Spinal cord (tissue), 10 donors: ENCODE data around the gene MRPL30. TPM values are rescaled to one million over a fixed set of nuclear protein-coding genes. Genes with fewer than 3 reads are reported as not detected.
"Not testable (repeated sequence)": the region's sequence is repeated elsewhere in the genome, so short reads cannot be mapped to it uniquely, and the experiment has no call there.

Source experiments
- DNase-seq, 6 donors: peaks; one replicate each; pipeline versions ENCODE4 v3.0.0 to v3.0.0-alpha.2; 2013 to 2015; ENCODE audit warnings: low spot score in 6 of 6, low read depth in 4 of 6
- H3K27ac ChIP-seq: one replicate; pipeline ENCODE4 v1.5.1; 2013; ENCODE audit warnings: low read depth, low read length, control low read depth
- H3K27me3 ChIP-seq: one replicate; pipeline ENCODE4 v1.6.1; 2013; ENCODE audit warnings: low read length; ENCODE audit not compliant: control insufficient read depth, insufficient read depth
- H3K36me3 ChIP-seq: one replicate; pipeline ENCODE4 v1.6.1; 2013; ENCODE audit warnings: low read length; ENCODE audit not compliant: control insufficient read depth, insufficient read depth
- H3K4me1 ChIP-seq: one replicate; pipeline ENCODE4 v1.6.1; 2013; ENCODE audit warnings: low read length; ENCODE audit not compliant: control insufficient read depth, insufficient read depth
- H3K4me3 ChIP-seq: one replicate; pipeline ENCODE4 v1.5.1; 2013; ENCODE audit warnings: low read depth, low read length, control low read depth
- H3K9me3 ChIP-seq: one replicate; pipeline ENCODE4 v1.6.1; 2013; ENCODE audit warnings: low read length; ENCODE audit not compliant: control insufficient read depth, insufficient read depth
- WGBS: methylation state at CpG from one replicate; pipeline ENCODE4 v1.1.5; 2013; ENCODE audit warnings: missing lambda C conversion rate; ENCODE audit not compliant: insufficient coverage; 5-methylcytosine and 5-hydroxymethylcytosine counted together
- long read RNA-seq, 4 donors: transcript quantifications; one replicate each; lab custom pipeline, GENCODE V29; 2026
- polyA plus RNA-seq, 2 donors: library from polyadenylated mRNA; unstranded; fragments of 120-200 nt; gene quantifications; one replicate each; pipeline ENCODE4 v1.2.1, GENCODE V29; 2013; ENCODE audit not compliant: insufficient read length in 2 of 2
- total RNA-seq, 2 donors: library from RNA; depleted of rRNA in 1 of 2; stranded (reverse); fragments of 120-200 nt in 1 of 2; fragments of >200 nt in 1 of 2; gene quantifications; one replicate each; pipeline versions ENCODE4 v1.2.3 to v1.2.4, GENCODE V29; 2013 to 2014
- donor health status: healthy.

The MRPL30 gene
- 10 to 100 TPM; 34.9 to 53.1 TPM for total RNA-seq
- polyA plus RNA-seq, result 10 to 100 TPM; 35.9 to 39.5 TPM
- long read RNA-seq, donor 1, transcript MRPL30-201 (6 exons, 2,605 nt), result major isoform, 12 of 15 reads
- long read RNA-seq, donor 1, partial matches to known transcripts, result 0 of 15 reads
- long read RNA-seq, donor 1, other reads (novel, unspliced or antisense), result 0 of 15 reads
- long read RNA-seq, donor 2, transcript MRPL30-201 (6 exons, 2,605 nt), result major isoform, 5 of 6 reads
- long read RNA-seq, donor 2, partial matches to known transcripts, result 0 of 6 reads
- long read RNA-seq, donor 2, other reads (novel, unspliced or antisense), result 0 of 6 reads
- long read RNA-seq, donor 3, transcript MRPL30-201 (6 exons, 2,605 nt), result major isoform, 11 of 12 reads
- long read RNA-seq, donor 3, partial matches to known transcripts, result 0 of 12 reads
- long read RNA-seq, donor 3, other reads (novel, unspliced or antisense), result 0 of 12 reads
- long read RNA-seq, donor 4, transcript MRPL30-201 (6 exons, 2,605 nt), result major isoform, 21 of 53 reads
- long read RNA-seq, donor 4, partial matches to known transcripts, result 30 of 53 reads
- long read RNA-seq, donor 4, other reads (novel, unspliced or antisense), result 0 of 53 reads

GRCh38 chr2:99180755-99181623 is at the start of gene MRPL30, which contains the start of gene MITD1:
Gene MRPL30 (plus strand): TSS chr2:99181184. CDS start chr2:99186204, 5,020 bp downstream.
Gene MITD1 (minus strand): TSS chr2:99181058. CDS start chr2:99180981, 77 bp downstream.
- Histone ChIP-seq H3K27ac (peak within 1 kb of the TSS; percentile 84), H3K36me3 (peaks cover 1% of the 10 kb centered on the region), H3K4me1 (peaks cover 11% of the 10 kb centered on the region), H3K27me3 (no peaks in the 10 kb centered on the region), H3K9me3 (no peaks in the 10 kb centered on the region), H3K4me3 (peak within 1 kb of the TSS; percentile 98)
- WGBS, result under 1% methylated on average over 39 of the region's 39 CpGs
- DNase-seq, result peak; percentile 90 to 99 (median 96)

- not testable (repeated sequence) for H3K27me3 ChIP-seq, H3K27ac ChIP-seq, H3K36me3 ChIP-seq, H3K9me3 ChIP-seq, H3K4me1 ChIP-seq, DNase-seq, H3K4me3 ChIP-seq
- WGBS, result 100% methylated on average over 1 of the region's 2 CpGs
Measured at GRCh38 chr2:99135044-99135556, 45.9 kb upstream of the MRPL30 start.

- H3K27me3 ChIP-seq, result no peaks in the 10 kb centered on the region
- DNase-seq, result no peak
- H3K4me1 ChIP-seq, result peaks cover 6% of the 10 kb centered on the region
- no peak overlapping the region for H3K4me3 ChIP-seq
- H3K9me3 ChIP-seq, result no peaks in the 10 kb centered on the region
- WGBS, result 97% methylated on average over 3 of the region's 4 CpGs
- no peaks in the 10 kb centered on the region for H3K36me3 ChIP-seq
- H3K27ac ChIP-seq, result no peak overlapping the region
Measured at GRCh38 chr2:99139003-99139402, 42.0 kb upstream of the MRPL30 start.

DNA sequence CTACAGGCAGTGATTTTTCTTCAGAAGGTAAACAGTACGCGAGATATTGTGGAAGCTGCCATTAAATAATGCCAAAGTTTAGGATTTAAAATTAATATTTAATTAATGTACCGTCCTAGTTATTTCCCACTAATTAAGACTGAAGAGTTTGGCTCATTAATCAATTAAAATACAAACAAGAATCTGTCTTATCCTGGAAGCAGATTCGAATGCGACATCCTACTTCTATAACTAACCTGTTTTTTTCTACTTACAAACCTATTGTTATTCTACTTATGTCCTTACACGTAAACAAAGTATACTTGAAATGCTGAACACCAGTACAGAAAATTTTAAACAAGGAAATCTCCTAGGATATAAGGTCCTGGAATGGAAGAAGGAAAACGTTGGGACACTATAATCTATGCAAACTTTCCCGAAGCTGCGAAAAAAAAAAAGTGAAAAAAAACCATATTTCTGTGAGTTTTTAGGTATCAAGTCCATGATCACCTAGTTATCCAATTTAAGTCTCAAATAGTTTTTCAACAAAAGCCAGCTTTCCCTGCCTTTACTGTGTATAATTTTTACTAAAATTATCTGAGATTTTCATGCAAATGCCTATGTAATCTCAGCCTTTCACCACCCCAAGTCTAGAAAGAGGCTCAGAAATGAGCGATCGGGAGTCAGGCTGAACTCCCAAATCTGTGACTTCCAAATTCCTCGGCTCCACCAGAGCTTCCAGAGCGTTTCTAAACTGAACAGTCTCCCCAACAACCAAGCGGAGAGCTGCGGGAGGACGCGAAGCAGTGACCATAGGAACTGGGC is 40.7 kb upstream of the MRPL30 start:
- peak overlapping the region; percentile 11 for H3K27ac ChIP-seq
- peaks cover 6% of the 10 kb centered on the region for H3K4me1 ChIP-seq
- DNase-seq, result peak in 2 of 6 donors; percentile 1 to 22
- peak overlapping the region; percentile 91 for H3K4me3 ChIP-seq
- no peaks in the 10 kb centered on the region for H3K27me3 ChIP-seq
- peaks cover under 1% of the 10 kb centered on the region for H3K36me3 ChIP-seq
- H3K9me3 ChIP-seq, result no peaks in the 10 kb centered on the region
- WGBS, result 2% methylated on average over 9 of the region's 17 CpGs

DNA sequence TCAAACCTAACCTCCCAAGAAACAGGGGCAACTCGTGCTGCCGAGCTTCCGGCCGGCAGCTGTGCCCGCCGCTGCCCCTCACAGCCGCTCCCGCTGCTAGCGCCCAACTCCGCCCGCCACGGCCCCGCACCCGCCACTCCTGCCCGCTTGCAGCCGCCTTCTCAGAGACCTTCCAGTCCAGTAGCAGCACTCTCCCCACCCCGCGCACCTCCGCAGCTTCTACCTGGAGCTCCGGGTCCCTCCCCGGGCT is 40.2 kb upstream of the MRPL30 start:
- H3K27ac ChIP-seq, result peak overlapping the region; percentile 81

GRCh38 chr2:99141110-99142108 is 39.6 kb upstream of the MRPL30 start, which contains the start of gene C2orf15:
Gene C2orf15 (plus strand): TSS chr2:99141707. CDS start chr2:99150559, 8,852 bp downstream.
- no peaks in the 10 kb centered on the region for H3K9me3 ChIP-seq
- peak; percentile 78 to 99 (median 88) for DNase-seq
- H3K4me1 ChIP-seq, result peaks cover 6% of the 10 kb centered on the region
- no peaks in the 10 kb centered on the region for H3K27me3 ChIP-seq
- H3K36me3 ChIP-seq, result peaks cover 2% of the 10 kb centered on the region
- under 1% methylated on average over 84 of the region's 84 CpGs for WGBS
- H3K27ac ChIP-seq, result peak within 1 kb of the TSS; percentile 81
- peak within 1 kb of the TSS; percentile 91 for H3K4me3 ChIP-seq

More for the DNA sequence above, 40.2 kb upstream of the MRPL30 start:
- WGBS, result 0% methylated on average over 21 of the region's 21 CpGs
- H3K27me3 ChIP-seq, result no peaks in the 10 kb centered on the region
- peaks cover 2% of the 10 kb centered on the region for H3K36me3 ChIP-seq
- peak in 2 of 6 donors; percentile 21 to 33 for DNase-seq
- H3K4me1 ChIP-seq, result peaks cover 6% of the 10 kb centered on the region
- H3K9me3 ChIP-seq, result no peaks in the 10 kb centered on the region
- peak overlapping the region; percentile 91 for H3K4me3 ChIP-seq

DNA sequence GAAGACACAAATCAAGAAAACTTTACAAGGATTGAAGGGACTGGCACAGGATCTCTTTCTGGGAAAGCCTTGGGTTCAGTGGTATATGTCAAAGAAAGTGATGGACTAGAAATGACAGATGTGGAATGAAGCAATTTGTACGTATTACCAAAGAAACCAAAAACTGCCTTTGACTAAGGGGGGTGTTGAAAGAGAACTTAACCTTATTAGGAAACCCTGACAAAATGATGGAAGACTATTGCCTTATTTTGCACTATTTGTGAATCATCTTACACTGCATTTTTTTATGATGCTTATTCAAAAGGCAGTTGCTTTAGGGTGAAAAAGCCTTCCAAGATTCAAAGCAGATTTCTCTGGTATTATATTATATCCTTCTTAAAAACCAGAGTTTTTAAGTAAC is 30.3 kb upstream of the MRPL30 start:
- Histone ChIP-seq H3K36me3 (no peaks in the 10 kb centered on the region), H3K4me3 (no peak overlapping the region), H3K4me1 (peaks cover 6% of the 10 kb centered on the region), H3K27me3 (no peaks in the 10 kb centered on the region), H3K27ac (no peak overlapping the region), H3K9me3 (no peaks in the 10 kb centered on the region)
- no CpG with 5 or more reads among the region's 1 CpG for WGBS
- DNase-seq, result no peak

DNA sequence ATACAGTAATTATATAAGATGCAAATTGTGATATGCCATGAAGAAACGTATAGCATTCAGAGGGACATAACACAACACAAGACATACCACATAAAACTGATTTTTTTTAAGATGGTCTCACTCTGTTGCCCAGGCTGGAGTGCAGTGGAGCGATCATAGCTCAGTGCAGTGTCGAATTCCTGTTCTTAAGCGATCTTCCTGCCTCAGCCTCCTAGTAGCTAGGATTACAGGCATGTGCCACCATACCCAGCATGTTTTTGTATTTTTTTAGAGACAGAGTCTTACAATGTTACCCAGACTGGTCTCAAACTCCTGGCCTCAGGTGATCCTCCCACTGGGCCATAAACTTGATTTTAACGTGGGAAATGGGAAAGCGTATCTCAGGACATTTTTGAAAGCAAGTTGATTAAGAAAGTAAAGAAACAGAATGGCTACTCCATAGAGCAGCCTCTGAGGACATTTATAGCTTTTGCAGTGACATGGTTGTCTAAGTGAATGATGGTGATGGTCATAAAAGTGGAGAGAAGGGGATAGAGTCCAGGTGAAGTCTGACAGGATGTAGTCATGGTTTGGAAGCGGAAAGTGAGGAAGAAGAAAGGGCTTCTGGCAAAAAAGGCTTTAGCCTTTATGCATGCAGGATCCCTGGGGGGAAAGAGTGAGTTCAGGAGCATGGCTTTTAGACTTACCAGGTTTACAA is 28.6 kb upstream of the MRPL30 start:
- H3K27me3 ChIP-seq, result no peaks in the 10 kb centered on the region

More for the DNA sequence above, 28.6 kb upstream of the MRPL30 start:
- Histone ChIP-seq H3K4me1 (peaks cover 6% of the 10 kb centered on the region), H3K9me3 (no peaks in the 10 kb centered on the region), H3K36me3 (no peaks in the 10 kb centered on the region), H3K4me3 (no peak overlapping the region), H3K27ac (no peak overlapping the region)
- WGBS, result 94% methylated on average over 6 of the region's 7 CpGs
- DNase-seq, result no peak
